HCT116 (cell line): ENCODE measurements around the gene NOTCH4. TPM values are rescaled to one million over a fixed set of nuclear protein-coding genes. Genes with fewer than 3 reads are reported as not detected.

Experiments
- ATAC-seq: fragments of 200-7000 bp; cut with Tn5 transposase; 2 replicates; pipeline ENCODE4 v1.9.1; 2020; ENCODE audit warnings: mild to moderate bottlenecking, moderate library complexity
- BruUV-seq: library from RNA; stranded (reverse); fragments of 400-500 nt; replicated peaks from 2 replicates; lab custom pipeline; 2021; lab: Mats Ljungman, UMichigan
- CTCF ChIA-PET: fragments of 300-600 bp; sonication (Branson Sonifier 250); formaldehyde crosslinking; loops from one replicate; lab custom pipeline; 2021; ENCODE audit warnings: antibody characterized with exemption; lab: Charles Lee
- POLR2A ChIA-PET: fragments of 300-600, 350-600 bp; sonication (Branson Sonifier 250); formaldehyde crosslinking; loops from one replicate; lab custom pipeline; 2021; ENCODE audit warnings: antibody characterized with exemption; lab: Charles Lee
- RAD21 ChIA-PET, 2 experiments: fragments of 300-600 bp; sonication (Branson Sonifier 250); formaldehyde crosslinking; loops; one replicate each; lab custom pipeline; 2023; ENCODE audit warnings: low total read pairs in 2 of 2; ENCODE audit not compliant: uncharacterized antibody in 2 of 2, unreplicated experiment in 2 of 2, low non-redundant PET in 1 of 2; lab: Charles Lee
- DNase-seq: peaks from one replicate; pipeline ENCODE4 v3.0.0-alpha.2; 2010; ENCODE audit warnings: low read depth, low spot score
- H2AFZ ChIP-seq: fragments of 200-600 bp; shearing (Covaris generic), sonication (generic); 2 replicates; pipeline ENCODE4 v1.6.1; 2017; ENCODE audit warnings: low read depth, mixed run types, mixed read lengths, antibody characterized with exemption, low read length; ENCODE audit not compliant: poor library complexity, severe bottlenecking
- H3K27ac ChIP-seq: 2 replicates; pipeline ENCODE4 v1.5.1; 2012; ENCODE audit warnings: low read depth, low read length
- H3K27me3 ChIP-seq: fragments of 200-600 bp; sonication (generic); 2 replicates; pipeline ENCODE4 v1.6.1; 2016; ENCODE audit warnings: mixed run types, low read length, mixed read lengths; ENCODE audit not compliant: insufficient read depth
- H3K36me3 ChIP-seq, 2 experiments: fragments of 200-500 bp in 1 of 2; fragments of 200-600 bp in 1 of 2; sonication (Bioruptor generic) in 1 of 2; sonication (generic) in 1 of 2; 2 replicates each; pipeline versions ENCODE4 v1.5.1 to v1.6.1; 2014 to 2016; ENCODE audit warnings: low read length in 2 of 2, inconsistent platforms in 1 of 2, mixed read lengths in 1 of 2, mixed run types in 1 of 2; ENCODE audit not compliant: insufficient read depth in 2 of 2, control insufficient read depth in 1 of 2
- H3K4me1 ChIP-seq, 2 experiments: fragments of 200-600 bp in 1 of 2; sonication (generic) in 1 of 2; 2 replicates each; pipeline versions ENCODE4 v1.5.1 to v1.6.1; 2012 to 2017; ENCODE audit warnings: low read length in 2 of 2, inconsistent platforms in 1 of 2, mild to moderate bottlenecking in 1 of 2, mixed read lengths in 1 of 2, mixed run types in 1 of 2, moderate library complexity in 1 of 2; ENCODE audit not compliant: insufficient read depth in 2 of 2, control insufficient read depth in 1 of 2
- H3K4me2 ChIP-seq: fragments of 200-600 bp; sonication (generic); 2 replicates; pipeline ENCODE4 v1.6.1; 2017; ENCODE audit warnings: mixed run types, low read length, mixed read lengths
- H3K4me3 ChIP-seq, 2 experiments: fragments of 200-600 bp in 1 of 2; sonication (generic) in 1 of 2; replicated peaks in 1 of 2; 2 replicates each; pipeline ENCODE4 v1.5.1; 2011 to 2016; ENCODE audit warnings: low read length in 2 of 2, control low read depth in 1 of 2, low read depth in 1 of 2, mild to moderate bottlenecking in 1 of 2, mixed read lengths in 1 of 2, mixed run types in 1 of 2
- H3K79me2 ChIP-seq: fragments of 200-600 bp; sonication (generic); 2 replicates; pipeline ENCODE4 v1.6.1; 2017; ENCODE audit warnings: mild to moderate bottlenecking, mixed run types, low read length, moderate library complexity, mixed read lengths; ENCODE audit not compliant: insufficient read depth
- H3K9ac ChIP-seq: fragments of 200-600 bp; sonication (generic); 2 replicates; pipeline ENCODE4 v1.6.1; 2016; ENCODE audit warnings: low read length, mixed read lengths
- H3K9me2 ChIP-seq: fragments of 200-600 bp; sonication (generic), shearing (Covaris generic); 2 replicates; pipeline ENCODE4 v1.6.1; 2017; ENCODE audit warnings: mixed run types, mild to moderate bottlenecking, moderate library complexity; ENCODE audit not compliant: insufficient read depth
- H3K9me3 ChIP-seq, 2 experiments: fragments of 200-500 bp in 1 of 2; fragments of 200-600 bp in 1 of 2; sonication (Bioruptor generic) in 1 of 2; sonication (generic) in 1 of 2; 2 replicates each; pipeline ENCODE4 v1.6.1; 2014 to 2017; ENCODE audit warnings: low read length in 2 of 2, mixed read lengths in 2 of 2, inconsistent platforms in 1 of 2, low read depth in 1 of 2, mild to moderate bottlenecking in 1 of 2, mixed run types in 1 of 2, moderate library complexity in 1 of 2; ENCODE audit not compliant: control insufficient read depth in 1 of 2, insufficient read depth in 1 of 2
- H4K20me1 ChIP-seq: fragments of 200-600 bp; sonication (generic), shearing (Covaris generic); 2 replicates; pipeline ENCODE4 v1.6.1; 2017; ENCODE audit warnings: mixed run types, mild to moderate bottlenecking, moderate library complexity; ENCODE audit not compliant: insufficient read depth
- CEBPB ChIP-seq: IDR thresholded peaks from 2 replicates; pipeline ENCODE4 v1.6.1; 2012; ENCODE audit warnings: low read depth
- EGR1 ChIP-seq: IDR thresholded peaks from 2 replicates; pipeline ENCODE4 v1.6.1; 2012; ENCODE audit warnings: low read depth
- ELF1 ChIP-seq: IDR thresholded peaks from 2 replicates; pipeline ENCODE4 v1.6.1; 2012; ENCODE audit warnings: low read depth, borderline replicate concordance
- EZH2phosphoT487 ChIP-seq: fragments of 200-600 bp; IDR thresholded peaks from 2 replicates; pipeline ENCODE4 v1.6.1; 2018; ENCODE audit warnings: antibody characterized with exemption, borderline replicate concordance
- FOSL1 ChIP-seq: IDR thresholded peaks from 2 replicates; pipeline ENCODE4 v1.6.1; 2012; ENCODE audit warnings: low read depth
- JUND ChIP-seq: IDR thresholded peaks from 2 replicates; pipeline ENCODE4 v1.6.1; 2012
- SP1 ChIP-seq: IDR thresholded peaks from 2 replicates; pipeline ENCODE4 v1.6.1; 2012; ENCODE audit warnings: low read depth
- SRF ChIP-seq: IDR thresholded peaks from 2 replicates; pipeline ENCODE4 v1.6.1; 2012; ENCODE audit warnings: low read depth
- intact Hi-C: fragments of 100-400 bp; cut with micrococcal nuclease; formaldehyde crosslinking; loops from 2 replicates; pipeline ENCODE4 v1.10.0; 2022
- total RNA-seq: library from RNA; stranded (reverse); gene quantifications from one replicate; pipeline ENCODE4 v1.2.1, GENCODE V29; 2021; ENCODE audit not compliant: unreplicated experiment
- TF ChIP-seq, protein P1 (sequence below), 3 experiments: fragments of 200-600 bp in 1 of 3; sonication (generic) in 1 of 3; IDR thresholded peaks in 2 of 3; conservative IDR thresholded peaks in 1 of 3; 2 replicates each; pipeline ENCODE4 v1.5.1; 2012 to 2017; ENCODE audit warnings: low read depth in 2 of 3, low read length in 2 of 3, antibody characterized with exemption in 1 of 3, borderline replicate concordance in 1 of 3, control low read depth in 1 of 3, mild to moderate bottlenecking in 1 of 3, mixed read lengths in 1 of 3, mixed run types in 1 of 3, moderate library complexity in 1 of 3; ENCODE audit not compliant: insufficient read depth in 1 of 3
- TF ChIP-seq, protein P2 (sequence below): IDR thresholded peaks from 2 replicates; pipeline ENCODE4 v1.6.1; 2011; ENCODE audit warnings: mild to moderate bottlenecking, low read length, moderate library complexity; ENCODE audit not compliant: insufficient replicate concordance; ENCODE audit errors: extremely low read depth

NOTCH4 gene
- total RNA-seq, 1 experiment from 2014 or later = 0.81 TPM

DNA sequence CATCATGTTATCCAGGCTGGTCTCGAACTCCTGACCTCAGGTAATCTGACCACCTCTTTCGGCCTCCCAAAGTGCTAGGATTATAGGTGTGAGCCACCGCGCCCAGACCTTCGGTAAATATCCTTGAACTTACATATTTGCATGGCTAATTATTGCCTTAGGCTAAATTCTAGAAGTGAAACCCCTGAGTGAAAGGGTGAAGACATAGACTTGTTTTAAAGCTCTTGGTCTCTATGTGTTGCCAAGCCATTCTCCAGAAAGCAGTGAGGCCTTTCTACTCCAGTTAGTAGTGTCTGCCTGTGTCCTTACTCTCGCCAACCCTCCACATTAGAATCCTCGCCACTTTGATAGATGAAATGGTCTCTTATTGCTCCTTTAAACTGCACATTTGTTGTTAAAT lies 2.6 kb upstream of the NOTCH4 start (continued):
- TF ChIP-seq, protein P1, sequence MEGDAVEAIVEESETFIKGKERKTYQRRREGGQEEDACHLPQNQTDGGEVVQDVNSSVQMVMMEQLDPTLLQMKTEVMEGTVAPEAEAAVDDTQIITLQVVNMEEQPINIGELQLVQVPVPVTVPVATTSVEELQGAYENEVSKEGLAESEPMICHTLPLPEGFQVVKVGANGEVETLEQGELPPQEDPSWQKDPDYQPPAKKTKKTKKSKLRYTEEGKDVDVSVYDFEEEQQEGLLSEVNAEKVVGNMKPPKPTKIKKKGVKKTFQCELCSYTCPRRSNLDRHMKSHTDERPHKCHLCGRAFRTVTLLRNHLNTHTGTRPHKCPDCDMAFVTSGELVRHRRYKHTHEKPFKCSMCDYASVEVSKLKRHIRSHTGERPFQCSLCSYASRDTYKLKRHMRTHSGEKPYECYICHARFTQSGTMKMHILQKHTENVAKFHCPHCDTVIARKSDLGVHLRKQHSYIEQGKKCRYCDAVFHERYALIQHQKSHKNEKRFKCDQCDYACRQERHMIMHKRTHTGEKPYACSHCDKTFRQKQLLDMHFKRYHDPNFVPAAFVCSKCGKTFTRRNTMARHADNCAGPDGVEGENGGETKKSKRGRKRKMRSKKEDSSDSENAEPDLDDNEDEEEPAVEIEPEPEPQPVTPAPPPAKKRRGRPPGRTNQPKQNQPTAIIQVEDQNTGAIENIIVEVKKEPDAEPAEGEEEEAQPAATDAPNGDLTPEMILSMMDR (IDR thresholded peaks at IDR 0.05 in 2 of 3, conservative IDR thresholded peaks at IDR 0.05 in 1 of 3; ENCODE audit: borderline replicate concordance in 1 of 3, insufficient read depth in 1 of 3, low read depth in 2 of 3, low read length in 2 of 3) = no peak

DNA sequence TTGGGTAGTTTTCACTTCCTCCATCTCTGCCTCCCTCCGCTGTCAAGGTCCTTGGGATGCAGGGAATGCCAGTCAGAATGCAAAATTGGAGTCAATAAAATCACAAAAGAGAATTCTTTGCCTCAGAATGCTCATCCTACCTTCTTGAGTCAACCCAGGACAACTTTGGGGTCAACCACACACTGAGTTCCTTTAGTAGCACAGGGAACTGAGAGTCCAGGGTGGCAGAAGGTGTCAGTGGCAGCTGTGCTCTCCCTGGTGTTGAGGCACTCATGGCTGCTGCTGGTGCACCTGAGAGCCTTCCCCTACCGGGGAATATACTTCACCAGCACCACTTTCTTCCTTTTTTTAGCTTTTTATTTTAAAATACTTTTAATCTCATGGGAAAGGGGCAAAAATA lies 829 bp upstream of the NOTCH4 start:
- CTCF ChIA-PET = no interaction called here
- intact Hi-C loops = no loop called here
- POLR2A ChIA-PET = no interaction called here
- H3K4me3 ChIP-seq = no peak overlapping the region
- no peak overlapping the region for H3K4me2 ChIP-seq
- H3K9ac ChIP-seq = no peak overlapping the region
- TF ChIP-seq SRF (no peak), EGR1 (no peak), ELF1 (no peak), FOSL1 (no peak), CEBPB (no peak), JUND (no peak), EZH2phosphoT487 (no peak), SP1 (no peak)
- TF ChIP-seq, protein P2, sequence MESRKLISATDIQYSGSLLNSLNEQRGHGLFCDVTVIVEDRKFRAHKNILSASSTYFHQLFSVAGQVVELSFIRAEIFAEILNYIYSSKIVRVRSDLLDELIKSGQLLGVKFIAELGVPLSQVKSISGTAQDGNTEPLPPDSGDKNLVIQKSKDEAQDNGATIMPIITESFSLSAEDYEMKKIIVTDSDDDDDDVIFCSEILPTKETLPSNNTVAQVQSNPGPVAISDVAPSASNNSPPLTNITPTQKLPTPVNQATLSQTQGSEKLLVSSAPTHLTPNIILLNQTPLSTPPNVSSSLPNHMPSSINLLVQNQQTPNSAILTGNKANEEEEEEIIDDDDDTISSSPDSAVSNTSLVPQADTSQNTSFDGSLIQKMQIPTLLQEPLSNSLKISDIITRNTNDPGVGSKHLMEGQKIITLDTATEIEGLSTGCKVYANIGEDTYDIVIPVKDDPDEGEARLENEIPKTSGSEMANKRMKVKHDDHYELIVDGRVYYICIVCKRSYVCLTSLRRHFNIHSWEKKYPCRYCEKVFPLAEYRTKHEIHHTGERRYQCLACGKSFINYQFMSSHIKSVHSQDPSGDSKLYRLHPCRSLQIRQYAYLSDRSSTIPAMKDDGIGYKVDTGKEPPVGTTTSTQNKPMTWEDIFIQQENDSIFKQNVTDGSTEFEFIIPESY = no peak
- DNase-seq (no peak), ATAC-seq (no peak)
- no peaks in the 10 kb centered on the region for H4K20me1 ChIP-seq
- no peak overlapping the region for H2AFZ ChIP-seq
- no peaks in the 10 kb centered on the region for H3K27me3 ChIP-seq
- H3K79me2 ChIP-seq = no peaks in the 10 kb centered on the region
- no TSS peak for BruUV-seq
- no peaks in the 10 kb centered on the region for H3K9me2 ChIP-seq
- H3K9me3 ChIP-seq = no peaks in the 10 kb centered on the region
- no peak overlapping the region for H3K27ac ChIP-seq
- RAD21 ChIA-PET = no interaction called here
- no peaks in the 10 kb centered on the region for H3K36me3 ChIP-seq
- H3K4me1 ChIP-seq = no peaks in the 10 kb centered on the region
